Parathyroid adenoma (tissue), 2 donors: ENCODE measurements around the gene CD244.
"Not testable (repeated sequence)": the region's sequence is repeated elsewhere in the genome, so short reads cannot be mapped to it uniquely, and the experiment has no call there.

Source experiments
- H2AFZ ChIP-seq: fragments of 300-600 bp; sonication (generic); one replicate; pipeline ENCODE4 v1.7.0; 2017; ENCODE audit warnings: antibody characterized with exemption, mild to moderate bottlenecking
- H3K27ac ChIP-seq: fragments of 300-600 bp; sonication (generic); one replicate; pipeline ENCODE4 v1.7.0; 2017
- H3K27me3 ChIP-seq: fragments of 300-600 bp; sonication (generic); one replicate; pipeline ENCODE4 v1.7.0; 2017; ENCODE audit warnings: low read length; ENCODE audit not compliant: control insufficient read depth, insufficient read depth
- H3K36me3 ChIP-seq: fragments of 300-600 bp; sonication (generic); one replicate; pipeline ENCODE4 v1.7.0; 2017; ENCODE audit warnings: low read length; ENCODE audit not compliant: control insufficient read depth, insufficient read depth
- H3K4me1 ChIP-seq: fragments of 300-600 bp; sonication (generic); one replicate; pipeline ENCODE4 v1.7.0; 2017; ENCODE audit warnings: control low read depth
- H3K4me2 ChIP-seq: fragments of 300-600 bp; sonication (generic); one replicate; pipeline ENCODE4 v1.7.0; 2017; ENCODE audit warnings: low read length
- H3K4me3 ChIP-seq: fragments of 300-600 bp; sonication (generic); one replicate; pipeline ENCODE4 v1.7.0; 2017; ENCODE audit warnings: low read depth, low read length
- H3K79me2 ChIP-seq: fragments of 300-600 bp; sonication (generic); one replicate; pipeline ENCODE4 v1.7.0; 2017; ENCODE audit warnings: control low read depth
- H3K9ac ChIP-seq: fragments of 300-600 bp; sonication (generic); one replicate; pipeline ENCODE4 v1.7.0; 2017; ENCODE audit warnings: mild to moderate bottlenecking
- H3K9me3 ChIP-seq: fragments of 300-600 bp; sonication (generic); one replicate; pipeline ENCODE4 v1.7.0; 2017; ENCODE audit warnings: low read length; ENCODE audit not compliant: control insufficient read depth
- TF ChIP-seq, protein P1 (sequence below): fragments of 300-600 bp; sonication (generic); IDR thresholded peaks from one replicate; pipeline ENCODE4 v1.7.0; 2017; ENCODE audit warnings: antibody characterized with exemption, mild to moderate bottlenecking
- donor health status: primary hyperparathyroidism.

The CD244 gene

GRCh38 chr1:160789702-160790611, 72.7 kb downstream of the CD244 start:
- no peak overlapping the region for H3K27ac ChIP-seq
- H3K9me3 ChIP-seq = no peaks in the 10 kb centered on the region
- H3K9ac ChIP-seq = no peak overlapping the region
- no peak overlapping the region for H3K4me2 ChIP-seq
- H3K4me1 ChIP-seq = no peaks in the 10 kb centered on the region
- H2AFZ ChIP-seq = no peak overlapping the region
- TF ChIP-seq, protein P1, sequence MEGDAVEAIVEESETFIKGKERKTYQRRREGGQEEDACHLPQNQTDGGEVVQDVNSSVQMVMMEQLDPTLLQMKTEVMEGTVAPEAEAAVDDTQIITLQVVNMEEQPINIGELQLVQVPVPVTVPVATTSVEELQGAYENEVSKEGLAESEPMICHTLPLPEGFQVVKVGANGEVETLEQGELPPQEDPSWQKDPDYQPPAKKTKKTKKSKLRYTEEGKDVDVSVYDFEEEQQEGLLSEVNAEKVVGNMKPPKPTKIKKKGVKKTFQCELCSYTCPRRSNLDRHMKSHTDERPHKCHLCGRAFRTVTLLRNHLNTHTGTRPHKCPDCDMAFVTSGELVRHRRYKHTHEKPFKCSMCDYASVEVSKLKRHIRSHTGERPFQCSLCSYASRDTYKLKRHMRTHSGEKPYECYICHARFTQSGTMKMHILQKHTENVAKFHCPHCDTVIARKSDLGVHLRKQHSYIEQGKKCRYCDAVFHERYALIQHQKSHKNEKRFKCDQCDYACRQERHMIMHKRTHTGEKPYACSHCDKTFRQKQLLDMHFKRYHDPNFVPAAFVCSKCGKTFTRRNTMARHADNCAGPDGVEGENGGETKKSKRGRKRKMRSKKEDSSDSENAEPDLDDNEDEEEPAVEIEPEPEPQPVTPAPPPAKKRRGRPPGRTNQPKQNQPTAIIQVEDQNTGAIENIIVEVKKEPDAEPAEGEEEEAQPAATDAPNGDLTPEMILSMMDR = no peak
- H3K4me3 ChIP-seq = no peak overlapping the region
- no peaks in the 10 kb centered on the region for H3K27me3 ChIP-seq
- no peaks in the 10 kb centered on the region for H3K36me3 ChIP-seq
- no peaks in the 10 kb centered on the region for H3K79me2 ChIP-seq

DNA sequence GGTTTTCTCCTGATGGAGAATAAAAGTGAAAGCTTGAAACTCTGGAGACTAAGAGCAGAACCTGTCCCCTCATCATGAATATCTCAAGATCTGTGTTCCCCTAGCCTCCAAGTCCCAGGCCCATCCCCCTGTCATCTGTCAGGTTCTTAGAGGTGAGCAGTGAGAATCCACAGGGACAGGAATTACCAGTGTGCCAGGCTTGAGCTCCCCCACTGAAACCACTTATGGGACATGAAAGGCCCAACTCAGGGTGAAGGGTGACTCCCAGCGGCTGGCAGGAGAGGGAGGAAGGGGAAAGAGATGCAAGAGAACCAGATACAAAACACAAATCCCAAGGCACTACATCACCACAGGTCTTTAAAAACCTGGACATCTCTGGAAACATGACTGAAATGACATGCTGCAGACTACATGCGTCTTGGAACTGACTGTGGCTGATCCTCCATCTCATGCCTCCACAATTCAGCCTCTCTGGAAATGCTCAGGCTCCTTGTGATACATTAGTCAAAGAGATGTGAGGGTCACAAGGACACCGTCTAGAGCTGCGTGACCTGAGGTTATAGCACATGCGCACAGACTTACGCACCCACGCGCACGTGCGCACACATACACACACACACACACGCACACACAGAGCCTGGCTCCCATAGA, 73.5 kb downstream of the CD244 start:
- H3K9ac ChIP-seq = no peak overlapping the region
- H3K79me2 ChIP-seq = no peaks in the 10 kb centered on the region
- TF ChIP-seq, protein P1 = no peak

GRCh38 chr1:160782988-160783765, 79.5 kb downstream of the CD244 start:
- not testable (repeated sequence) for H2AFZ ChIP-seq, H3K36me3 ChIP-seq, H3K9ac ChIP-seq, H3K4me2 ChIP-seq, H3K9me3 ChIP-seq, H3K4me3 ChIP-seq, H3K4me1 ChIP-seq, H3K27me3 ChIP-seq, H3K79me2 ChIP-seq, H3K27ac ChIP-seq

More for the DNA sequence above, 73.5 kb downstream of the CD244 start:
- Histone ChIP-seq H3K4me1 (no peaks in the 10 kb centered on the region), H2AFZ (no peak overlapping the region), H3K4me2 (no peak overlapping the region), H3K4me3 (no peak overlapping the region), H3K27ac (no peak overlapping the region), H3K27me3 (no peaks in the 10 kb centered on the region), H3K36me3 (no peaks in the 10 kb centered on the region), H3K9me3 (no peaks in the 10 kb centered on the region)

DNA sequence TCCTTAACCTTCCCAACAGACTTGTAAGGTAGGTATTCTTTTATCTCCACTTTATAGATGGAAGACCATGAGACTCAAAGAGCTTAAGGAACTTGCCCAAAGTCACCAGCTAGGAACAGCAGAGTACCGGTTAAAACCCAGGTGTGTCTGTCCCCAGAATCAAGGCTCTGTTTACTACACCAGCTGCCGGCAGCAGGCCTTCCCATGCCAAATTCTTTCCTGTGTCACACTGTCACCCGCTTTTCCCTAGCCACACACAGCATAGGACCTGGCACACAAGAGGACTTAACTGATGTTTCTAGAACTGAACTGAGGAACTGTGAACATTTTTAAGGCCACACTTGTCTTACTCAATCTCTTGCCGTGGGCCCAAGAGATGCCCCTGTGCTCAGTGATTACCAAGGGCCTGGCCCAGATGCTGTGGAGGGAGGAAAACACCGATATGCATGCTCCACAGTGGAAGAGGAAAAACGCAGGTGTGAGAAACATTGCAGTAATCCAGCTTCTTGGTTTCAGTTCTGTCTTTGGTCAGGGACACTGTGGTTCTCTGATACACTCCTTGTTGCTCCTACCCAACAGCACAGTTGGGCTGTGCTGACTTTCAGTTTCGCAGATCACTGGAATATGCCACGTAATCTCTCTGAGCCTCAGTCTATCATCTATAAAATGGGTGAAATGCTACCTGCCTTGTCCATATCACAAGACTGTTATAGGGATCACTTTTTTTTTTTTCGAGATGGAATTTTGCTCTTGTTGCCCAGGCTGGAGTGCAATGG, 80.6 kb downstream of the CD244 start:
- H3K9me3 ChIP-seq = no peaks in the 10 kb centered on the region
- H2AFZ ChIP-seq = peak overlapping the region; percentile 54
- no peak overlapping the region for H3K9ac ChIP-seq
- H3K27me3 ChIP-seq = no peaks in the 10 kb centered on the region
- TF ChIP-seq, protein P1 = no peak
- no peak overlapping the region for H3K4me2 ChIP-seq
- no peak overlapping the region for H3K4me3 ChIP-seq
- no peaks in the 10 kb centered on the region for H3K36me3 ChIP-seq
- H3K4me1 ChIP-seq = no peaks in the 10 kb centered on the region
- no peak overlapping the region for H3K27ac ChIP-seq
- no peaks in the 10 kb centered on the region for H3K79me2 ChIP-seq
